GM19099 (cell line): ENCODE measurements around the gene PIGU.

Experiments
- POLR2A ChIP-seq: IDR thresholded peaks from 3 replicates; pipeline ENCODE4 v1.6.1; 2011; ENCODE audit warnings: low read depth; ENCODE audit not compliant: insufficient read length; ENCODE audit errors: extremely low read depth

PIGU gene

DNA sequence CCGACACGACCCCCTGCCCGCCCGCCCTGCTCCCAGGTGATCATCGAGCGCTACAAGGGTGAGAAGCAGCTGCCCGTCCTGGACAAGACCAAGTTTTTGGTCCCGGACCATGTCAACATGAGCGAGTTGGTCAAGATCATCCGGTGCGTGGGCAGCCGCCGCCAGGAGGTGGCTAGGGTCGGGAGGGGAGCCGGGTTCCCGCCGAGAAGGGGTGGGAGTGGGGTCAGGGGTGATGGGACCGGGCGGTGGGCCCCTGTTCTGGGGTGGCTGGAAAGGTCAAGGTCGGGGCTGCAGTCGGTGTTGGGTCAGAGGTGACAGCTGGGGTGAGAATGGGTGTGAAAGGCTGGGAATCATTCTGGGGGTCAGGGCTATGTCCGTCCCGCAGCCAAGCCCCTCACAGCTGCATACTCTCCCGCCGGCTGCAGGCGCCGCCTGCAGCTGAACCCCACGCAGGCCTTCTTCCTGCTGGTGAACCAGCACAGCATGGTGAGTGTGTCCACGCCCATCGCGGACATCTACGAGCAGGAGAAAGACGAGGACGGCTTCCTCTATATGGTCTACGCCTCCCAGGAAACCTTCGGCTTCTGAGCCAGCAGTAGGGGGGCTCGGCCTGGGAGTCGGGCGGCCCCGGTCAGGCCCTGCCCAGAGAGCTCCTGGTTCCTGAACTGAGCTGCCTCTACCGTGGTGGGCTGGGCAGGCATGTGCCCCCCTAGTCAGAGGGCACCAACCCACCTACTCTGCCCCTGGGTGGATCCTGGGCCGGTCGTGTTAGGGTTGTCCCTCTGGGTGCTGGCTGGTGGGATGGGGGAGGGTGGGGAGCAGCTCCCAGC lies 117.4 kb downstream of the PIGU start:
- TF ChIP-seq POLR2A, result no peak

DNA sequence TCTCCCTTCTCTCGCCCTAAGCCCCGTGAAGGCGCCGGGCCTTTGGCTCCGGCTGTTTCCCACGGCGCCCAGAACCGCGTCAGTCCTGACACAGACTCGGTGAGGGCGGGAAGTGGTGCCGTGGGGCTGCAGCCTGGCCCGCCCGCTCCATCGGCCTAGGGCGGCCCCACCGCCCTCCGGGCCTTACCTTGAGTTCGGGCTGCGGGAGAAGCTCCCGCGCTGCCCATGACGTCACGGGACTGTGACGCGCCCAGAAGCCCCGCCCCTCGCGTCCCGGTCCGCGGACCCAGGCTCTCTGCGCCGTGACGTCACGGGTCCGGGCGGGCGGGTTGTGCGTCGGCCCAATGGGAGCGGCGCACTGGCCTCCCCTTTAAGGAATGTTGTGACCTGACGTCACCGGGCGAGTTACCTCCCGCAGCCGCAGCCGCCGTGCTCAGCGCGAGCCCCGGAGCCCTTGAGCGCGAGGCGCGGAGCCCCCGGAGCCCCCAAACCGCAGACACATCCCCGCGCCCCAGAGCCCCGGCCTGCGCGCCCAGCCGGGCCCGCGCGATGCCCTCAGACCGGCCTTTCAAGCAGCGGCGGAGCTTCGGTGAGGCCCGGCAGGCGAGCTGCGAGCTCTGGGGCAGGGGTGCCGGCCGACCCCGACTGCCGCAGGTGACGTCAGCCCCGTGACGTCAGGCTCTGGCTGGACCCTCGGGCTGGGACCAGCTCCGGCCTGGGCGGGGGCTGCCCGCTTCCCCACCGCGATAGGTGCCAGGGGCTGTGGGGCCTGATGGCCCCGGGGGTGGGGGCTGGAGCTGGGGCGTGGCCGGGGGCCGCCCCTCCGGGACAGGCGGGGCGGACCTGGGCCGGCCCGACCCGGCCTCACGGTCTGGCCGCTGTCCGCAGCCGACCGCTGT lies 118.3 kb downstream of the PIGU start, which contains the start of gene MAP1LC3A:
MAP1LC3A (plus strand) TSS at position 399 of the 899 bp plus-strand sequence; CDS start at position 550, 151 bp downstream.
- TF ChIP-seq POLR2A, result peak; percentile 41

DNA sequence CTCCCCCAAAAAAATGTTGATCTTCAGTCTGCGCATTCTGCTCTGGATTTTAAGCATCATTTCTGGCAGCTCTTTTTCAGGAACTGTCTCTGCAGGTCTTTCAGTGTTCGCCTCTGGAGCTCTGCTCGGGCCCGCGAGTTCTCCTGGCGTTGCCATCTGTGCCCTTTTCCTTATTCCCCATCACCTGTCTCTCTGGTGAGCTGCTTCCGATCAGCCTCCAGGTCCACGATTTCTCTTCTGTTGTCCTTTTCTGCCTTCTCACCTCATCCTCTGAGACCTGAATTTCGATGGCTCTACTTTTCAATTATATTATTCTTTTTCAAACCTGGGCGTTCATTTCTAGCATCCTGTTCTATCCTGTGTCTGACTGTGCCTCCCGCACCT lies 119.0 kb downstream of the PIGU start:
- no peak for TF ChIP-seq POLR2A

DNA sequence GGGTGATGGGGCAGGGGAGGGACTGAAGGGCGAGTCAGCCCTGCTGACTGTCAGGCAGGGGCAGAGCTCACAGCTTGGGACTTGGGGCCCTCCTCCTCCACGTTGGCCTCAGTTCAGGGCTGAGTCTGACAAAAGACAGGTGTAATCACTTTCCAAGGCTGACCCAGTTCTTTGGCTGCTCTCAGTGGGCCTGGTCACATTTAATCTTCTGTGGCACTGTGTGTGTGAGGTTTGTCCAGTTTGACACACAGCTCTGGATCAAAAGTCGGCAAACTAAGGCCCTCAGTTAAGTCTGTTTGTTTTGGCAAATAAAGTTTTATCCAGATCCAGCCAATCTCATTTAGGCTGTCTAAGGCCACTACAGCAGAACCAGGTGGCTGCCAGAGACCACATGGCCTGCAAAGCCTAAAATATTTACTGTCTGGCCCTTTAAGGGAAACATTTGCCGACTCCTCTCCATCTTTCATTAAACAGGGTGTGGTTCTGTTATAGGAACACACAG lies 123.5 kb downstream of the PIGU start:
- no peak for TF ChIP-seq POLR2A

DNA sequence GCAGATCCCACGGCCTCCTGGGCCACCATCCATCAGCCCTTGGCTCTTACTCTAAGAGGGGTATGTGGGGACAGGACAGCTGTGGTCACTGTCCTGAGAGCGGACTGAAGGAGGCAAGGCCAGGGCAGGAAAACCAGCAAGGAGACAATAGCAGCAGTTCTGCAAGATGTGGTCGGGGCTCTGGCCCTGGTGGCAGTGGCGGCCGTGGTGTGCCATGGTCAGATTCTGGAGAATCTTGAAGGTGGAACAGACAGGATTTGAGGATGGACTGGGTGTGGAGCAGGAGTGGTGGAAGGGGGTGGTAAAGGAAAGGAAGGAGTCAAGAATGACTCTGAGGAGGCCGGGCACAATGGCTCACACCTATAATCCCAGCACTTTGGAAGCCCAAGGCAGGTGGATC lies 124.3 kb downstream of the PIGU start:
- TF ChIP-seq POLR2A, result no peak

DNA sequence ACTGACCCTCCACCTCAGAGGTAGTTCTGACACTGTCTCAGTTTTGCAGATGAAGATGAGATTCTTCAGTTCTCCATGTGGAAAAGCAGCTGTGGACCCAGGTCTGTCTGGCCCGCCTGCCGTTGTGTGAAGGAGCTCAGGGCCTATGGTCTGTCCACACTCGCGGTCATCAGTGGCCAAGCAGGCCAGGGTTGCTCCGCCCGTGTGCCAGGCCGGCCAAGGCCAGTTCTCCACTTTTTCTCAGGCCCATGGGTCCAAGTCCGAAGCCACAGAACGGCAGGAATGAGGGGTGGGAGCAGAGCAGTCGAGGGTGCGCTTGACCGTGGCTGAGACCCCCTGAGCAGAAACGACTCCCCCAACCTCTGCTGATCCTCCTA lies 127.0 kb downstream of the PIGU start:
- TF ChIP-seq POLR2A, result no peak

DNA sequence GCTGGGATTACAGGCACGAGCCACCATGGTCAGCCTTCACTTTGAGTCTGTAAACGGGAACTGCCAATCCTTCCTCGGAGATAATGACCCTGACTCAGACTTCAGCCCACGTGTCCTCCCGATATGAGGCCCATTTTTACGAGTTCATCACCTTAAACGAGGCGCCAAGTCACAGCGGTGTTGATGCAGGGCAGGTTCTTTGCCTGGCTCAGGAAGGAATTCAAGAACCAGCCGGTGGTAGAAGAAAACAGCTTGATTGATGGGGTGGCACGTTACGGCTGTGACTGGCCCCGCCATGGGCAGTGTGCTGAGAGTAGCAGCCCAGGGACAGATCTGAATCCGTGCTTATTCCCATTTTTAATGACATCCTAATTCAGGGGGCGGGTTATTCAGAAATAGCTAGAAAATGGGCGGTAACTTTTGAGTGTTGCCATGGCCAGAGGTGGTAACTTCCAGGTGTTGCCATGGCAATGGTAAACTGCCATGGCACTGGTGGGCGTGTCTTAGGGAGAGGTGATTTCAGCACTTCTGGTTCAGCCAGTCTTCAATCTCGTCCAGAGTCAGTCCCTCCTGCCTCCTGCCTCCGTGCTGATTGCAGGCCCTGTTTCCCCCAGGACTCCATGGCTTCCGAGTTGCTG lies 127.5 kb downstream of the PIGU start:
- no peak for TF ChIP-seq POLR2A

DNA sequence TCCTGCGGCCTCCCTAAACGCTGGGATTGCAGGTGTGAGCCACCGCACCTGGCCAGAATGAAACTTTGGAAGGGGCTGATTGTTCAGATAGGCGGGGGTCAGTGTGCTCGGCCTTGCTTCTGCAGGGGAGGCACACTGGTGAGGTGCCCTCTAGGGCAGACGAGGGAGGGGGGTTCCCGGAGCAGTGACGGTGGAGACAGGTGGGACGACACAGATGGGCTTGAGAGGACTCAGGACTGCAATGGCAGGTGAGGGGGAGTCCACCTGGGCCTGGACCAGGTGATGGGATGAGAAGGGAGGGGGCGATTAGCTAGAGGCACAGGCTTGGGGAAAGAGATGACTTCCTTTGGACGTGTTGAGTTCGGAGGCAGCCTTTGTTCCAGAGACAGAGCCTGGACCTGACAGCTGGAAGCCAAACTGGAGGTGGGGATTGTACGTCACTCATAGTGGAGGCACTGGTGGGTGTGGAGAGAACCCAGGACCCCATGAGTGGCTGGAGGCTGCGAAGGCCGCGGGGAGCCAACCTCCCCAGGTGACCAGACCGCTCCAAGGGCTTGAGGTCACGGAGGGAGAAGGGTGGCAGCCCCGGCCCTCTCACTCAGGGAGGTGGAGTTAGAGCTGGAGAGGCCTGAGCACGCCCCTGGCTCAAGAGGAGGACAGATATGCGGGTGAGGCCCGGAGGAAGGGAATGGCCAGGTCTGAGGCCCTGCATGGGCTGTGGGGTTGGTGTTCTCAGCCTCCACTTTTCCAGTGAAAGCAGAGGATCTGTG lies 128.9 kb downstream of the PIGU start:
- no peak for TF ChIP-seq POLR2A

DNA sequence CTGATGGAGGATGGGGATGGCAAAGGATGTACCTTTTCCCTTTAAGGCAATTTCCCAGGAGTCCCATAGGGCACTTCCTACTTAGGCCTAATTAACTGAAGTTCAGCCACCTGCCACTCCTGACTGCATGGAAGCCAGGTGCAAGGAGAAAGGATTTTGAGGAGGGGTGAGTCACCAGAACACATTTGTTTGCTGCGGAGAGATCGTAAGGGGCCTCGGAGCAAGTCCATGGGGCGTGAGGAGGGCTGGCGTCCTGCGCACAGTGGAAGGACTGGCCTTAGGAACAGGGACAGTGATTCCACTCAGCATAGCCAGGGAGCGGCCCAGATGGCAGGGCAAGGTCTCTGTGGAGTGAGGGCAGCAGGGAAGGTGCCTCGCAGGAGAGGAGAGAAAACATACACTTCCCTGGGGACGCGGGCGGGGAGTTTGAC lies 130.1 kb downstream of the PIGU start:
- TF ChIP-seq POLR2A, result no peak

DNA sequence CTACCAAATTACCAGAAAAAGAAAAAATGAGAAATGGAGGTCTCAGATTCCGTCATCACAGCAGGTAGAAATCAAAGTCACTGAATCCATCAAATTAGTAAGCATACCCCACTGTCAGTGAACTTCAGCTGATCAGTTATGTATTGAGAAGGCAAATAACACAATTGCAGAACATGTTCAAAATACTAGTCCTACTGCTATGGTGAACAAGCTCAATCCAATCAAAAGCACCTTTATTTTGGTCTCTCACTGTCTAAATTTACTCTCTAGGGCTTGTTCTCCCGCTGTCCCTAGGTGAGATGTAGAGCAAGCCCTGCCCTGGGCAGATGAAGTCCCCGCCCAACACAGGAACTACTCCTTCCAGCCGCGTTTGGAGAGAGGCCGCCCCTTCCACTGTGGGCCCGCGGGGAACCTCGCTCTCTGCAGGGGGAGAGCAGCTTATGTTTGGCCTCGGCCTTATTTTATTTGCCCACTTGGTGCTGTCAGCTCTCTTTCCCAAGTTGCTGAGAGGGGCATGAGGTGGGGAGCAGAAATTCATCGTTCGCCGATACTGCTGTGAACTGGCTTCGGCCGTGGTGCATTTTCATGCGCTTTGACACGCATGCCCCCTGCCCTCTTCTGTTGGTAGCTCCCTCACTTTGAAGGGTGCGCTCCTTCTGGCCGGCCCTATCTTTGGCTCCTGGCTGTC lies 132.6 kb downstream of the PIGU start:
- no peak for TF ChIP-seq POLR2A

DNA sequence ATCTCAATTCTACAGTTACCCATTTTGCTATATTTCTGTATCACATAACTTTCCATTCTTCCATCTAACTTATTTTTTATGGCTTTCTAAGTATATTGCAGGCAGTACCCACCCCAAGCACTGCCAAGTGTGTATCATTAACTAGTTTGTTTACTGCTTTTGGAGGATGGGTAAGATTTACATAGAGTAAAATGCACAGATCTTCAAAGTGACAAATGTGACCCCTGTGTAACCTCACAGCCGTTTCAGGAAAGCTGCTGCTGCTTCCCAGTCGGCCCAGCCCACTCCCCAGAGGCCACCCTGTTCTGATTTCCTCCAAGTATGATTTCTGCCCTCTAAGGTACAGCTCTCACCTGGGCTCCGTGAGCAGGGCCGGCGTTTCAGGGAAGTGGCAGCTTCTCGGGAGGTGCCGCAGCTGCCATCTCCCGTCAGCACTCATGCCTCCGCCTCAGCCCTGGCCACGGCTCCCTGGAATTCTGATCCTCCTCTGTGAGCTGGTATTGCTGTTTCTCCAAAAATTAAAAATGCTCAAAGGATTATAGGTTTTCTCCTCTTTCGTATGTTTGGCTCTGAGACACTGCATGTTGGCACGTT lies 133.3 kb downstream of the PIGU start:
- no peak for TF ChIP-seq POLR2A

DNA sequence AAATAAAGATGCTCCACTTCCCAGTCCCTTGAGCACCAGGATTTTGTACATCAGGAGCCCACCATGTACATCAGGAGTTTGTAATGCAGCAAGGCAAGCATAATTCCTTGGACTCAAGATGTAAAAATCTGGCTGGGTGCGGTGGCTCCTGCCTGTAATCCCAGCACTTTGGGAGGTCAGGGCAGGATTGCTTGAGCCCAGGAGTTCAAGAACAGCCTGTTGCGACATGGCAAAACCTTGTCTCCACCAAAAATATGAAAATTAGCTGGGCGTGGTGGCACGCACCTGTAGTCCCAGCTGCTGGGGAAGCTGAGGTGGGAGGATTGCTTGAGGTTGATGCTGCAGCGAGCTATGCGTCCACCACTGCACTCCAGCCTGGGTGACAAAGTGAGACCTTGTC lies 134.5 kb downstream of the PIGU start:
- TF ChIP-seq POLR2A, result peak; percentile 9

DNA sequence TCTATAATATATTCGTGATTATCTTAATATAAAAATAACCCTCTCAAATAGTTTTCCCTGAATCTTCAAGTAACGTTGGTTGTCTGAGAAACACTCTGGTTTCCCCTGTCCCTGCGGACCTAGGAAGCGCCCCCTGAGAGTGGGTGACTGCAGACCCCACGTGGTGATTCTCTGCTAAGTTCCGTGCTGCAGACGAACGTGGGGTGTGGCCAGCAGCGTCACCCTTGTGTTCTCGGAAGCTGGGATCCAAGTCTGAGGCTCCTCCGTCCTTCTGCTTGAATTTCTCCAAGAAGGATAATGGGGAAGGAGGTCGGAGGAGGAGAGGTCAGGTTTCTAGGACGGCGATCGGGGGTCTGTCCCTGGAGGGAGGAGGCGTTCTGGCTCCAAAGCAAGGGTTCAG lies 135.0 kb downstream of the PIGU start:
- TF ChIP-seq POLR2A, result no peak
